Measurements from ENCODE around the gene SFT2D1. TPM values are rescaled to one million over a fixed set of nuclear protein-coding genes. Genes with fewer than 3 reads are reported as not detected.

The SFT2D1 gene
- total RNA-seq, 3 donors from 2014 or later (not counting 1 experiment from before 2014, with no cell fraction given): 32.8 to 44.7 (median 33.5) TPM

DNA sequence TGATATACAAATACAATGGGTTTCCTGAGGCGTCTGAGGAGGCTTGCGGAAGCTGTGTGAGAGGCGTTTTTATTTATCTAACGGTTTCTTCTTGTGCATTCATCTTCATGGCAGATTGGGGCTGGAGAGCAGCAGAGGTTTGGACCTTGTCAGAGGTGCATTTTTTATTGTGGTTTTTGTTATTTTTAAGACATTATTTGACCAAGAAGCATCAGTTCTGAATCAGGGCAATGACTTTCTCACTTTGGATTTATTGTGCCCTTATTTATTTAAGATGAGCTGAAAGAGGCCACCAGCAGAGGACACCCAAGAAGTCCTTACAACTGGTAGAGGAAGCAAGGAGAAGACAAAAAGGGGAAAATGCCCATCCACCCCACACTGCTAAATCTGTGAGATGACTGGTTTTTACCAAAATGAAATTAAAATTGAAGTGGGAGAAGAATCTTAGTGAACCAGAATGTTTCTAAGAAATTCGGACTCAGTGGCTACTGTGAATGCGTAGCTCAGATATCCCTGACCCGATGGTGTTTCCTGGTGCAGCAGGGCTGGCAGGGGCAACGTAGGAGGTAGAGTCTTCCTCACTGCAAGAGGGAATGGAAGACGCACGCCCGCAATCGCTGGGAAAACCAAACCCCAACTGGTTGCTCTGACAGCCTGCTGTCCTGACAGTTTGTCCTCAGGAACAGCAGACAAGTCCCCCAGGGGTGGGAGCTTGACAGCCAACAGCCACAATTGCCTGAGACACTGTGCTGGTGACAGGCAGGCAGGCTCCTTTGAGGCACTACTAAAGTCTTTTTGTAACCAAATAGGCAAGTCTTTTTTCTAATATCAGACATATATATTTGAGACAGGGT, 48.4 kb downstream of the SFT2D1 start:
- TF ChIP-seq, protein P1, sequence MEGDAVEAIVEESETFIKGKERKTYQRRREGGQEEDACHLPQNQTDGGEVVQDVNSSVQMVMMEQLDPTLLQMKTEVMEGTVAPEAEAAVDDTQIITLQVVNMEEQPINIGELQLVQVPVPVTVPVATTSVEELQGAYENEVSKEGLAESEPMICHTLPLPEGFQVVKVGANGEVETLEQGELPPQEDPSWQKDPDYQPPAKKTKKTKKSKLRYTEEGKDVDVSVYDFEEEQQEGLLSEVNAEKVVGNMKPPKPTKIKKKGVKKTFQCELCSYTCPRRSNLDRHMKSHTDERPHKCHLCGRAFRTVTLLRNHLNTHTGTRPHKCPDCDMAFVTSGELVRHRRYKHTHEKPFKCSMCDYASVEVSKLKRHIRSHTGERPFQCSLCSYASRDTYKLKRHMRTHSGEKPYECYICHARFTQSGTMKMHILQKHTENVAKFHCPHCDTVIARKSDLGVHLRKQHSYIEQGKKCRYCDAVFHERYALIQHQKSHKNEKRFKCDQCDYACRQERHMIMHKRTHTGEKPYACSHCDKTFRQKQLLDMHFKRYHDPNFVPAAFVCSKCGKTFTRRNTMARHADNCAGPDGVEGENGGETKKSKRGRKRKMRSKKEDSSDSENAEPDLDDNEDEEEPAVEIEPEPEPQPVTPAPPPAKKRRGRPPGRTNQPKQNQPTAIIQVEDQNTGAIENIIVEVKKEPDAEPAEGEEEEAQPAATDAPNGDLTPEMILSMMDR (IDR thresholded peaks at IDR 0.05): no peak
- Histone ChIP-seq H3K4me1 (ENCODE audit: control insufficient read depth, insufficient read depth, low read length) (no peaks in the 10 kb centered on the region), H3K4me3 (ENCODE audit: low read length) (no peak overlapping the region), H3K36me3 (ENCODE audit: control insufficient read depth, insufficient read depth, low read length) (no peaks in the 10 kb centered on the region), H3K27ac (ENCODE audit: low read length) (no peak overlapping the region), H3K27me3 (ENCODE audit: control insufficient read depth, insufficient read depth, low read length) (no peaks in the 10 kb centered on the region), H3K9me3 (ENCODE audit: control insufficient read depth, insufficient read depth, low read length) (no peaks in the 10 kb centered on the region)
- H3K9me3 Mint-ChIP-seq: no peaks in the 10 kb centered on the region
- no peaks in the 10 kb centered on the region for H3K36me3 Mint-ChIP-seq
- intact Hi-C loops (cut with micrococcal nuclease): no loop called here
- H3K27me3 Mint-ChIP-seq (ENCODE audit: low read depth in 2 of 2): peaks cover 28 to 45% of the 10 kb centered on the region in 2 donors
- H3K4me1 Mint-ChIP-seq: no peaks in the 10 kb centered on the region
- ATAC-seq: no peak
- no peak for DNase-seq
- H3K27ac Mint-ChIP-seq: no peak overlapping the region
- WGBS (ENCODE audit: insufficient coverage): 90% methylated on average over 12 of the region's 12 CpGs
- no peak overlapping the region for H3K4me3 Mint-ChIP-seq

DNA sequence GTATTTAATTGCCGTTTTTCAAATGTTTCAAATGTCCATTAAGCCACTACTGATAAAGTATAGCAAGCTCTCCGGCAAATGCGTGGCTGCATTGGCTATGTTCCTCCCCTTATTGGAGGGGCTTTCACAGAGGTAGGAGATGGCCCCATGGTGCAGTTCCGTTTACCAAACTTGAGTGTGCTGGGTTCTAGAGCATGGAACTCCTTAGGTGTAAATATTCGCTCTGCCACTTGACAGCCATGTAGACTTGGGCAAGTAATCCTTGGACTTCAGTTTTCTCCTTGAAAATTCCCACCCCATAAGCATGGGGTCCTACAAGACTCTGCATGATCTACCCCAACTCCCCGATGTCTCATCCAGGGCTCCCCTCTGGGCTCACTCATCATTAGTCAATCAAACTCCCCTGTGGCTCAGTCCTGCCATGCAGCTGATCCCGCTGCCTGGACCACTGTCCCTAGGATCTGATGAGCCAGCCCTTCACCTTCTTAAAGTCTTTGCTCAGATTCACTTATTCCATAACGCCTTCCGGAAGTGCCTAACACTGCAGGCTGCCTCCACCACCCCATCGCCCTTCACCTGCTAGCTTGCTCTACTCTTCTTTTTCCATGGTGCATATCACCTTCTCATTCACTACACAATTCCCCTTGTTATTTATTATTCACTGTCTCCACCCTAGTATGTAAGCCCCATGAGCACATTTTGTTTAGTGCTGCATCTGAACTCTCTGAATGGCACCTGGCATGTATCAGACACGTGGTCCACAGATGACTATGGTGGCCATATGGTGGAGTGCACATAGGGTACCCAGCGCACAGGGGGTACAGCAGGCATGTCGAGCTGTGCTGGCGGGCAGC, 52.9 kb downstream of the SFT2D1 start:
- Mint-ChIP-seq H3K4me3 (no peak overlapping the region), H3K27me3 (ENCODE audit: low read depth in 2 of 2) (peaks cover 13 to 28% of the 10 kb centered on the region in 2 donors), H3K27ac (no peak overlapping the region), H3K9me3 (no peaks in the 10 kb centered on the region), H3K4me1 (no peaks in the 10 kb centered on the region), H3K36me3 (no peaks in the 10 kb centered on the region)
- DNase-seq (no peak), ATAC-seq (peak in 1 of 3 donors; percentile 40)
- no peaks in the 10 kb centered on the region for H3K9me3 ChIP-seq (ENCODE audit: control insufficient read depth, insufficient read depth, low read length)
- no peaks in the 10 kb centered on the region for H3K4me1 ChIP-seq (ENCODE audit: control insufficient read depth, insufficient read depth, low read length)
- H3K27ac ChIP-seq (ENCODE audit: low read length): no peak overlapping the region
- intact Hi-C loops (cut with micrococcal nuclease): no loop called here
- H3K36me3 ChIP-seq (ENCODE audit: control insufficient read depth, insufficient read depth, low read length): no peaks in the 10 kb centered on the region
- H3K27me3 ChIP-seq (ENCODE audit: control insufficient read depth, insufficient read depth, low read length): no peaks in the 10 kb centered on the region
- WGBS (ENCODE audit: insufficient coverage): 96% methylated on average over 14 of the region's 14 CpGs
- TF ChIP-seq, protein P1 (IDR thresholded peaks at IDR 0.05): no peak
- H3K4me3 ChIP-seq (ENCODE audit: low read length): no peak overlapping the region

DNA sequence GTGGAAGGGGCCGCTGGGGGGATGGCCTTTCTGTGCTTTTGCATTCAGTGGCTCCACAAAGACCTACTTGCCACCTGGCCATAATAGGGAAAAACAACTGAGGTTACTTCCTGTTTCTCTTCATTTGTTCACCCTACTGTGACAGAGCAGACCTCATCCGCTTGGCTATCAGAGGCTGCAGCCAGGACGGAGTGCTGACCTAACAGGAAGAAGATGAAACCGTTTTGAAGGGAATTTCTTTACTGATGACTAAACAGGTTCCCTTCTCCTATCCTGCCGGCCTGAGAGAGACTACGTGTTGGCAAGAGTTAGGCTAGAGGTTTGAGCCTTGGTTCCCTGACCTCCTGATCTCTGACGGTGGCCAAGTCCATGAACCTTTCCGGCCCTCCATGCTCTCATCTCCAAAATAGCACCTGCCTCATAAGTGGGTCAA, 55.5 kb downstream of the SFT2D1 start:
- Histone ChIP-seq H3K27me3 (ENCODE audit: control insufficient read depth, insufficient read depth, low read length) (no peaks in the 10 kb centered on the region), H3K9me3 (ENCODE audit: control insufficient read depth, insufficient read depth, low read length) (no peaks in the 10 kb centered on the region), H3K27ac (ENCODE audit: low read length) (peak overlapping the region; percentile 52), H3K4me3 (ENCODE audit: low read length) (no peak overlapping the region), H3K4me1 (ENCODE audit: control insufficient read depth, insufficient read depth, low read length) (no peaks in the 10 kb centered on the region), H3K36me3 (ENCODE audit: control insufficient read depth, insufficient read depth, low read length) (no peaks in the 10 kb centered on the region)
- no peaks in the 10 kb centered on the region for H3K36me3 Mint-ChIP-seq
- no peaks in the 10 kb centered on the region for H3K4me1 Mint-ChIP-seq
- intact Hi-C loops (cut with micrococcal nuclease): no loop called here
- H3K27me3 Mint-ChIP-seq (ENCODE audit: low read depth in 2 of 2): peaks cover 14 to 21% of the 10 kb centered on the region in 2 donors
- ATAC-seq (no peak), DNase-seq (no peak)
- TF ChIP-seq, protein P1 (IDR thresholded peaks at IDR 0.05): no peak
- H3K27ac Mint-ChIP-seq: no peak overlapping the region
- H3K9me3 Mint-ChIP-seq: no peaks in the 10 kb centered on the region
- H3K4me3 Mint-ChIP-seq: no peak overlapping the region
- WGBS (ENCODE audit: insufficient coverage): 56% methylated on average over 8 of the region's 8 CpGs
